Left lung (tissue), 10 donors: ENCODE results near the gene ANXA6. TPM values are rescaled to one million over a fixed set of nuclear protein-coding genes. Genes with fewer than 3 reads are reported as not detected.

ENCODE experiments used
- ATAC-seq: fragments of 200-7000 bp; cut with Tn5 transposase; one replicate; pipeline ENCODE4 v1.9.1; 2020; ENCODE audit warnings: moderate library complexity
- DNase-seq, 4 donors: peaks; one replicate each; pipeline ENCODE4 v3.0.0-alpha.2; 2013 to 2020
- H3K27ac ChIP-seq, 2 donors: fragments of 200-600 bp; sonication (generic) in 1 of 2; one replicate each; pipeline versions ENCODE4 v1.5.0 to v1.8.0; 2020 to 2021
- H3K27me3 ChIP-seq, 2 donors: fragments of 200-600 bp; sonication (generic) in 1 of 2; one replicate each; pipeline versions ENCODE4 v1.5.0 to v1.8.0; 2020 to 2021
- H3K36me3 ChIP-seq, 2 donors: fragments of 200-600 bp; sonication (generic) in 1 of 2; one replicate each; pipeline versions ENCODE4 v1.5.0 to v1.8.0; 2020 to 2021
- H3K4me1 ChIP-seq, 2 donors: fragments of 200-600 bp; one replicate each; pipeline ENCODE4 v1.8.0; 2021
- H3K4me3 ChIP-seq, 2 donors: fragments of 200-600 bp; sonication (generic) in 1 of 2; one replicate each; pipeline versions ENCODE4 v1.5.0 to v1.8.0; 2020 to 2021; ENCODE audit warnings: mild to moderate bottlenecking in 1 of 2
- H3K9me3 ChIP-seq, 2 donors: fragments of 200-600 bp; sonication (generic) in 1 of 2; one replicate each; pipeline versions ENCODE4 v1.5.0 to v1.8.0; 2020 to 2021
- intact Hi-C, 2 donors: fragments of 100-400 bp; cut with DNase I; formaldehyde crosslinking; loops; one replicate each; pipeline versions ENCODE4 v1.11.2 to v1.14.2; 2022
- polyA plus RNA-seq, 6 donors: library from polyadenylated mRNA; unstranded; fragments of 120-200 nt; gene quantifications; one replicate each; pipeline ENCODE4 v1.2.1, GENCODE V29; 2013; ENCODE audit not compliant: insufficient read length in 6 of 6
- total RNA-seq, 2 donors: library from RNA; stranded (reverse); fragmentation: NEBNext Ultra II Directional; extraction: Animal tissue kit (Norgen Biotek cat#: 25700); gene quantifications; one replicate each; pipeline ENCODE4 v1.2.1, GENCODE V29; 2021
- TF ChIP-seq, protein P1 (sequence below), 2 donors: fragments of 200-600 bp; sonication (generic) in 1 of 2; IDR thresholded peaks; one replicate each; pipeline versions ENCODE4 v1.5.0 to v1.8.0; 2021; ENCODE audit warnings: antibody characterized with exemption in 2 of 2
- donor health status: DM: no; HTN: yes; CAD: no.
- donor health status: DM: no; HTN: no; CAD: no.

Gene ANXA6
- total and polyA plus RNA-seq, 8 donors, result 188 to 303 (median 291) TPM

DNA sequence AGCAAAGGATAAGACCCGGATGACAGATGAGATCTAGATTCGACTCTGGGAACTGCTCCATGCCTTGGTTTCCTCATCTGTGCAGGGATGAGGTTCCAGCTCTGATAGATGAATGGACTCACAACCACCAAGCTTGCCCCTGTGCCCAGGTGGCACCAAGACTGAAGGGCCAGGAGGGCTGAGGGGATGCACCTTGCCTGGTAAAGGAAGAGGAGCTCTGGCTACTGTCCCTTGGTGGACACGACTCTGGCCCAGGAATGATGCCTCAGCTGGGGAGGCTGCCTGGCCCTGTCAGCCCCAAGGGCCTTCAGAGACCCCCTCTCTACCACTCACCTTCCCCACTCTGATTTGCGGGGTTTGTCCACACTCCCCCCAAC lies 24.9 kb upstream of the ANXA6 start:
- ATAC-seq, result no peak
- intact Hi-C loops, result no loop called here
- Histone ChIP-seq H3K9me3 (no peaks in the 10 kb centered on the region), H3K4me3 (no peak overlapping the region), H3K27me3 (no peaks in the 10 kb centered on the region), H3K4me1 (peaks cover 0 to 3% of the 10 kb centered on the region in 2 donors), H3K36me3 (peaks cover 0 to 82% of the 10 kb centered on the region in 2 donors), H3K27ac (no peak overlapping the region)
- TF ChIP-seq, protein P1, sequence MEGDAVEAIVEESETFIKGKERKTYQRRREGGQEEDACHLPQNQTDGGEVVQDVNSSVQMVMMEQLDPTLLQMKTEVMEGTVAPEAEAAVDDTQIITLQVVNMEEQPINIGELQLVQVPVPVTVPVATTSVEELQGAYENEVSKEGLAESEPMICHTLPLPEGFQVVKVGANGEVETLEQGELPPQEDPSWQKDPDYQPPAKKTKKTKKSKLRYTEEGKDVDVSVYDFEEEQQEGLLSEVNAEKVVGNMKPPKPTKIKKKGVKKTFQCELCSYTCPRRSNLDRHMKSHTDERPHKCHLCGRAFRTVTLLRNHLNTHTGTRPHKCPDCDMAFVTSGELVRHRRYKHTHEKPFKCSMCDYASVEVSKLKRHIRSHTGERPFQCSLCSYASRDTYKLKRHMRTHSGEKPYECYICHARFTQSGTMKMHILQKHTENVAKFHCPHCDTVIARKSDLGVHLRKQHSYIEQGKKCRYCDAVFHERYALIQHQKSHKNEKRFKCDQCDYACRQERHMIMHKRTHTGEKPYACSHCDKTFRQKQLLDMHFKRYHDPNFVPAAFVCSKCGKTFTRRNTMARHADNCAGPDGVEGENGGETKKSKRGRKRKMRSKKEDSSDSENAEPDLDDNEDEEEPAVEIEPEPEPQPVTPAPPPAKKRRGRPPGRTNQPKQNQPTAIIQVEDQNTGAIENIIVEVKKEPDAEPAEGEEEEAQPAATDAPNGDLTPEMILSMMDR (IDR thresholded peaks at IDR 0.05), result no peak
- no peak for DNase-seq

DNA sequence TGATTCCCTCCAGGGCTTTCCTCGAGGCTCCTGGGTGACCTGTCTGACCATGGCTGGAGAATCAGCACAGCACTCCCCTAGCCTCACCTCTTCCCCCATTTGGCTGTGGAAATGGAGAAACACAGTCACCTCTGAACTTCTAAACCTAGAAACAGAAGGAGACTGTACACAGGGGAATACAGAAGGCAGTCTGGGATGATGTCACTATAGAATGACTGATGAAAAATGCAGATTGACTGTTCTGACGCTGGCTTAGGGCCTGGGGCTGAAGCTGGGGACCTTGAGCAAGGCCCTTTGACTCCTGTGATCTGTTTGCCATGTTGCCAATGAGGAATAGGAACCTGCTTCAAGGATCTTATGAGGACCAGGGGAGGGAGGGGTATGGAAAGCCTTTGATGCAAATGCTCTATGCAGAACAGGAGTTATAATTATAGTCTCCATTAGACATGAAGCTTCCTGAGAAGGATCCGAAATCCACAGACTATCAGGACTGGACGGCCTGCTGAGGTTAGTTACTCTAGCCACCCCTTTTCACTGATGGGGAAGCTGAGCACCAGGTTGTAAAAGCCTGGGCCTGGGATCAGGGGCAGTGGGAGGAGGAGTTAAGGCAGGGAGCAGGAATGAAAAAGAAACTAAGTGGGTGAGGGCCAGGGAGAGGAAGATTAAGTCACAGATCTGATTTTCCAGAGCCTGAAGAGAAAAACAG lies 24.4 kb upstream of the ANXA6 start:
- ATAC-seq, result no peak
- Histone ChIP-seq H3K4me1 (peaks cover 0 to 3% of the 10 kb centered on the region in 2 donors), H3K27ac (no peak overlapping the region), H3K36me3 (peaks cover 0 to 77% of the 10 kb centered on the region in 2 donors), H3K27me3 (no peaks in the 10 kb centered on the region), H3K4me3 (no peak overlapping the region), H3K9me3 (no peaks in the 10 kb centered on the region)
- no peak for DNase-seq
- TF ChIP-seq, protein P1 (IDR thresholded peaks at IDR 0.05), result no peak
- intact Hi-C loops, result no loop called here

DNA sequence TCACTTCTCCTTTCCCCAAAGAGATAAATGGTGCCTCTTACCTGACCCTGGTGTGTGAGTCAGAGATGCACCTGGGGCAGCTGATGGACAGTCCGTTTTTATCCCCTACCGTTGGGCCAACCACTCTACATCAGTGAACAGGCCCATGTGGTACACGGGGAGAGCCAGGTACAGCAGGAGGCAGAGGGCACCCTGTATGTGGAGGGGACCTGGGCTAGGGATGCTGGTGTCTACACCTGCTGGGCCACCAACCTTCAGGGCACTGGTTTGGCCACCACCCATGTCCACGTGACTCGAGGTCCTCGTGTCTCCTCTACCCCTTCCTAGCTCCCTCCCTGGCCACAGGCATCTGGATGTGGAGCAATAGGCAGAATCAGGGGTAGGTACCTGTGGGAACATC lies 22.7 kb upstream of the ANXA6 start:
- TF ChIP-seq, protein P1 (IDR thresholded peaks at IDR 0.05), result no peak
- H3K4me1 ChIP-seq, result peaks cover 0 to 3% of the 10 kb centered on the region in 2 donors
- H3K27me3 ChIP-seq, result no peaks in the 10 kb centered on the region
- no peak for DNase-seq
- no peak overlapping the region for H3K4me3 ChIP-seq
- no peak overlapping the region for H3K27ac ChIP-seq
- no peak for ATAC-seq
- no peaks in the 10 kb centered on the region for H3K9me3 ChIP-seq
- H3K36me3 ChIP-seq, result peaks cover 0 to 66% of the 10 kb centered on the region in 2 donors
- intact Hi-C loops, result no loop called here

DNA sequence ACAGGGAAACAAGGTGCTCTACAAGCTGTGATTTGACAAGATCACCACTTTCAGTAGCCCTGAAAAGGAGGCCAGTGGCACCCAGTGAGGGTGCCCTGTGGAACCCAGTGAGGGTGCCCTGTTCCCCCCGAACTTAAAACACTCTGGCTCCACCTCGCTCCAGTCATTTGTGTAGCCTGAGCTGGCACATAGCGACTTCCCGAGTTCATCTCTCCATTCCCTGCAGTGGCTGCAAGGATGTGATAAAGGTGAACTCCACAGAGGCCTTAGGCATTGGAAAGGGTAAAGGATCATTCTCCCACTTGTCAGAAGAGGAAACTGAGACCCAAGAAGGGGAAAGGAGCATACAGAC lies 21.9 kb upstream of the ANXA6 start:
- peaks cover 0 to 58% of the 10 kb centered on the region in 2 donors for H3K36me3 ChIP-seq
- intact Hi-C loops, result loop anchor here in 1 of 2 donors (10.0 kb wide), 1 partner anchor 55 kb away; no protein-coding TSS in a partner anchor
- no peaks in the 10 kb centered on the region for H3K27me3 ChIP-seq
- H3K9me3 ChIP-seq, result no peaks in the 10 kb centered on the region
- peaks cover 0 to 3% of the 10 kb centered on the region in 2 donors for H3K4me1 ChIP-seq
- TF ChIP-seq, protein P1 (IDR thresholded peaks at IDR 0.05), result no peak
- DNase-seq (no peak), ATAC-seq (no peak)
- H3K27ac ChIP-seq, result no peak overlapping the region
- H3K4me3 ChIP-seq, result no peak overlapping the region

DNA sequence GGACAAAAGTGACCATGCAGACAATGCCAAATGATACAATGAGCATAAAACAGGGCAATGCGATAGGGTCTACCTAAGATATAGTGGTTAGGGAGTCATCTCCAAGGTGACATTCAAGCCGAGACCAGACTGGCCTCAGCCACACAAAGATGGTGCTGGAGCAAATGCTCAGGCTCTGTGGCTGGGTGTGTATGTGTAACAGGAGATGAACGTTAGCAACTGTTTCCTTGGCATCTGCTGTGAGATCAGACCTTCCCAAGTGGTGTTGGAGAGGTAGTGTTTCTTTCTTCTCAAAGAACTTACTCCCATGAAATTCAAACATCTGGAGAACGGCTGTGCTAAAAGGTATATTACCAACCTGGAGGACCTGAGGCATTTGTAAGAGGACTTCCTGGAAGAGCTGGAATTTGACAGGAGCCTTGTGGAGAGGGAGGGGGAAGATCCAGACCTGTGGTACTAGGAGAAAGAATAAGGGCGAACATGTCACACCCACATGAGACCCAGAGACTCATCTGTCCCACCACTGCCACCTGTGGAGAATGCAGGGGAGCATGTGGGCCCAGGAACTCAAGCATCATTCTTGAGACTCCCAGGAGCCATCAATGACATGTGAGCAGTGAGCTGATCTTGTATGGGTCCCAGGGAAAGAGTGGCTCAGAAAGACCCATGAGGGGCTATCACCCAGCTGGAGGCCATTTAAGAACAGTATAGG lies 21.4 kb upstream of the ANXA6 start:
- ATAC-seq (no peak), DNase-seq (no peak)
- H3K4me1 ChIP-seq, result peaks cover 0 to 3% of the 10 kb centered on the region in 2 donors
- no peaks in the 10 kb centered on the region for H3K27me3 ChIP-seq
- intact Hi-C loops, result loop anchor here in 1 of 2 donors (10.0 kb wide), 1 partner anchor 56 kb away; no protein-coding TSS in a partner anchor
- no peak overlapping the region for H3K4me3 ChIP-seq
- no peak overlapping the region for H3K27ac ChIP-seq
- H3K9me3 ChIP-seq, result no peaks in the 10 kb centered on the region
- peaks cover 0 to 52% of the 10 kb centered on the region in 2 donors for H3K36me3 ChIP-seq
- TF ChIP-seq, protein P1 (IDR thresholded peaks at IDR 0.05), result no peak
